NCI-H774 (cell line): ENCODE results near the gene DNAH5.

Experiments
- DNase-seq: peaks from one replicate; lab custom pipeline; 2025; lab: John Stamatoyannopoulos, UW

DNAH5 gene

GRCh38 chr5:13943676-13944075, 812 bp downstream of the DNAH5 start:
- DNase-seq, result no peak

GRCh38 chr5:13941468-13941867, 3.0 kb downstream of the DNAH5 start:
- DNase-seq, result no peak

DNA sequence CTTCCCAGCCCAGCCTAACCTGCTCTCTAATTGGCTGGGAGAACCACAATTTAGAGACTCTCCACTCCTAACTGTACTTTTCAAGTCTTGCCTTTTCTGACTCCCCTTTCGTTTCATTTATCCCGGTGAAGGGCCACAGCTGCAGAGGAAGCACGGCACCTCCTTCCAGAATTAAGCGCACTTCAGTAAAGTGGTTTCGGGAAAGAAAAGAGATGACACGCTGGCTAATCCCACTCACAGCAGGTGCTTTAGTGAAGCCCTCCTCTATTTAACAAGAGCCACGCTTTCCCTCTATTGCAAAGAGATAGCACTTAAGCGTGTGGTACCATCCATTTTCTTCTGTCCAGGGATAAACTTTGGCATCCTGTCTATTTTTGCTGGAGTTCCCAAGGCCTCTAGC, 4.8 kb downstream of the DNAH5 start:
- DNase-seq, result no peak

DNA sequence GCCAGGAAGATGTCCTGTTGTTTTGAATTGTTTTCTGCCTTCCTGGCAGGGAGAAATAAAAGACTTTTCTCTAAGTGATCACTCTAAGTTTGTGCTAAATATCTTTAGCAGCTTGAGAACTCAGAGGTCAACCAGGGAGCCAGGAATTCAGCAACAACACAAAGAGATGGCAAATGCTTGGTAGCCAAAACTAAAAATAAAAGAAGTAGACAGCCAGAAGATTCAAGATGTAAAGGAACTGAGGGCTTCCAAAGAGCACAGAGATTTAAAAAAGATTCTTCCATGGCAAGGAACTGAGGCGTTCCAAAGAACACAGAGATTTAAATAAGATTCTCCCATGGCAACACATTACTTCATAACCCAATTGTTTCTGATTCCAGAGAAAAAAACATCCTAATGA, 9.6 kb downstream of the DNAH5 start:
- DNase-seq, result no peak

DNA sequence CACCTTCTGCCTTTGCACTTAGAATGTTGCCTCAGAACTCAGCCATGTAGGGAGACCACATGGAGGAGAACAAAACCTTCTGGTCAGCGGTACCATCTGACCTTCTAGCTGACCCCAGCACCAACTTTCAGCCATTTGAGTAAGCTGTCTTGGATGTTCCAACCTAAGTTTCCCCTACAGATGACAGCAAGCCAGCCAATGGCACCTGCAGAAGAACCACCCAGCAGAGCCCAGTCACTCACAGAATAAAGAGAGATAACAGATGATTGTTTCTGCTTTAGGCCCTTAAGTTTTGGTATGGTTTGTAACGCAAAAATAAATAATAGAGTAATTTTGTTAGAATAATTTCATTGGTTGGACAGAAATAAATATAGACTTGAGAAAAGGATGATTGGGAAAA, 10.4 kb downstream of the DNAH5 start:
- no peak for DNase-seq

- no peak for DNase-seq
Observed at GRCh38 chr5:13932561-13932960, 11.9 kb downstream of the DNAH5 start.

DNA sequence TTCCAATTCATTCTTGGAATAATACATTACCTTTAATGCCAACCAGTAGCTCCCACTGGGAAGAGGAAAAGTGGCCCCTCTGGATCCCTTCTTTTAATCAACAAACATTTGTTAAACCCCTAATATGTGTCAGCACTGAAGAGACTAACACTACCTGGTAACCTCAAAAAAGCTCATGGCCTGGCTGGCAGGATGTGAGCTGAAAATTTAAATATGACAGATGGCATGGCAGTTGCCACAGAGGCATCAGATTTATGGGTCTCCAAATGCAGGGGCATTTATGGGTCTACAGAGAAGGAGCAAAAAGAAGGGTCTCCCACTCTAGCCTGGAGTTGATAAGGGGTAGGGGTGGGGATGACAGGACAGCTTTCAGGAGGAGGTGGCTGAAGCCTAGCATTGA, 12.5 kb downstream of the DNAH5 start:
- DNase-seq, result no peak

- DNase-seq, result peak; percentile 58
Observed at GRCh38 chr5:13930541-13931171, 13.8 kb downstream of the DNAH5 start.

DNA sequence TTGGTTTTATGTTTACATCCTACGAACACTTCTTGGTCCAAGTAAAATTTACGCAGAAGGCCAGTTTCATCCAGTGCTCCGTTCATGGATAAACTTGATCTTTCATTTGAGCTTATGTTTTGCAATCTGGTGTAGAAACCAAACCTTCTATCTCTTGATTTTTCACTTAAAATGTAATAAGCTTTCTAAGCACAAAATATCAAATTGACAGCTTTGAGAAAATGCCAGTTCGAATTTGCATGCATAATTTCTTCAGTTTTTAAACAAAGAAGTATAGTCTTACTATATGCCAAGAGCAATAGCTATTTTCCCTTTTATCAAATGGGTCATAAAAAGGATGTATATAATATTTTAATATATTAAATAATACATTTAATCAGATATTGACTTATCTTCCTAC, 17.8 kb downstream of the DNAH5 start:
- DNase-seq, result no peak

GRCh38 chr5:13921578-13921977, 22.9 kb downstream of the DNAH5 start:
- DNase-seq, result no peak

DNA sequence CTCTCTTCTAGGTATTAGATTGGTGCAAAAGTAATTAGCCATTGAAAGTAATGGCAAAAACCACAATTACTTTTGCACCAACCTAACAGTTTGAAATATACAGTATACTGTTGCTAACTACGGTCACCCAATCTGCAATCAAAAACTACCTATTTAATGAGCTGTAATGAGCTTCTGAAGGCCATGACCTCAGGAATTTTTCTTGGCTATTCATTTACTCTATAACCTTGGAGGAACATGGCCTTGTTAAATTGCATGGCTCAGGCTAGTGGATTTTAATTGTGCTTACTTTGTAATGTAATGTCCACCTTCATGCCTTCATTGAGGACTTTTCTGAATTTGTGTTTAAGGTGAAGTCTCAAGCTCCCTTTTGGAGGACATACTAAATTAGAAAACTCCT, 24.7 kb downstream of the DNAH5 start:
- no peak for DNase-seq

GRCh38 chr5:13919087-13919486, 25.4 kb downstream of the DNAH5 start:
- no peak for DNase-seq

DNA sequence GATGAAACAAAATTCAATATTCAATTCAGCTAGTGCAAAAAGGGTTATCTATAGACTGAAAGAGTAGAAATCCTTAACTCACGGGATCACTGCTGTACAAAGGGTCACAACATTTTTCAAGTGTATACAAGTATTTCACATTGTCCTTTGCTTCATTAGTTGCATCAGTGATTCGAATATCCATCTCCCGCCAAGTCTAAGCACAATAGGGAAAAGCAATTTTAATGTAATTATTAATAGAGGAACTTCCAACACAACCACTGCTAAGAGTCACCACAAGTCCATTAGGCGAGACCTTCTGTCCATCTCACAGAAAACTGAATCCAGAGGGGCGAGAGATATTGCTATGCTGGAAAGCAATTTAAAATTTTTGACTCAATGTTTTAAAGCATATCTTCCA, 27.4 kb downstream of the DNAH5 start:
- DNase-seq, result no peak

- no peak for DNase-seq
Observed at GRCh38 chr5:13913962-13914361, 30.5 kb downstream of the DNAH5 start.

DNA sequence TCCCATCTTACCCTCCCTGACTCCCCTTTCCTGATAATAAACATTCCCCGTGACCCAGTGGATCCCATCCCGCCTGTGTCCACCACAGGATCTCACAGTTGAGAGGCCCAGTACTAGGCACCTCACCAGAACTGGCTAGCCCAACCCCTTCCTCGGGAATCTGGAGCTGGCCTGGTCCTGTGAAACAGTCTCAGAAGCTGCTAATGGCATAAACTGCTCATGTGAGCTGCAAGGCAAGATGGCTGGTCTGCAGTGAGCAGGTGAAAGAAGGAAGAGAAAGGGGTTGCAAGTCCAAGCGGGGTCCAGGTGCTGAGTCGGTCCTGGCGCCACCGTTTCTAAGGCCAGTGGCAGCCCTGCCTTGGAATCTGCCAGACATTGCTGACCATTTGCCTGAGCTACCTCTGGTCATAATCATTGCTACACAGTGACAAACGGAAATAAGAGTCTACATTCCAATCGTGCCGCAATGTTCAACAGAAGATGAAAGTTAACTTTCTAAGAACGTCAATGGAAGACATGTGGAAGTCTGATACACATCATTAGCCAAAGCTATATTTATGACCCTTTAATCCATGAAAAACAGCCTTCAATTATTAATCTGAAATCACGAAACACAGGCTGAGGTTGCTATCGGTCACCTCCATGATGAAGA, 33.7 kb downstream of the DNAH5 start:
- DNase-seq, result no peak

DNA sequence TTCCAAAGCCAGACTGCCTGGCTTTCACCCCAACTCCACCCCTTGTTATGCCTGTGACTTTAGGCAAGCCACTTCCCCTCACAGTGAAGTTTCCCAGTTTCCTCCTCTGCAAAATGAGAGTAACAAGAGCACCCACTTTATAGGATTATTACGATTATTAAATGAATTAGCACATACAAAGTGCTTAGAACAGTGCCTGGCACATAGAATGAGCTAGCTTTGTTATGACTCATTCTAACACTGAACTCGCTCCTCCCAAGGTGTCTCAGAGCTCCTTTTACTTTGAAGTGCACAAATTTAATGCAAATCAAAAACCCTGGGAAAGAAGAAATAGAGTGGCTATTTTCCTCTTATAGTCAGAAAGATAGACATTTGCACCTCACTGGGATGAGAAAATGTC, 34.3 kb downstream of the DNAH5 start:
- DNase-seq, result no peak

DNA sequence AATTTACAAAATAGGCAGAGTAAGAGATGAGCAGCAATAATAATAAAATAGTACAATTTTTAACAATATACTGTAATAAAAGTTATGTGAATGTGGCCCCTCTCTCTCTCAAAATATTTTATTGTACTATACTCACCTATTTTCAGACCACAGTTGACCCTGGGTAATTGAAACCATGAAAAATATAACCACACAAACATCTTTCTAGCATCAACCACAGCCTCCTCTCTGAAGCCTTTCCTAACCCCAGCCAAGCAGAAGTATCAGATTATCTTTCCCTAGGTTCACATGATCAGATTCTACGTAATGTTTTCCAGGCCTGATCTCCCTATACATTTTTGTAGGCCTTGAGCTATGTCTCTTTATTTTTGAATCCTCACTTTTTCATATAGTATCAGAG, 35.2 kb downstream of the DNAH5 start:
- DNase-seq, result no peak

DNA sequence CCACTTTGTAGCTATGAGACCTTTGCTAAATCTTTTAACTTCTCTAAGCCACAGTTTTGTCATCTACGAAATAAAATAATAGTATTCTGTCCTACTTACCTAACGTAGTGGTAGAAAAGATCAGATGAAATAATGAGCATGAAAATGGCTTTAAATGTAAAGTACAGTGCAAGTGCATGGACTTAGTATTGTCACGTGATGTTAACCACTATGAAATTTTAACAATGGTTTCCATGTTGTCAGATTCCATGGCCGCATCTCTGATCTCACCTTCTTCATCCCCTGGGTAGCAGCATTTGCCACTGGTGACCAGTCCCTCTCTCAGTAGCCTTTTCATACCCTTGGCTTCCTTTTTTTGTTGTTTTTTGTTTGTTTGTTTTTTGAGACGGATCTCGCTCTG, 45.9 kb downstream of the DNAH5 start:
- DNase-seq, result no peak

DNA sequence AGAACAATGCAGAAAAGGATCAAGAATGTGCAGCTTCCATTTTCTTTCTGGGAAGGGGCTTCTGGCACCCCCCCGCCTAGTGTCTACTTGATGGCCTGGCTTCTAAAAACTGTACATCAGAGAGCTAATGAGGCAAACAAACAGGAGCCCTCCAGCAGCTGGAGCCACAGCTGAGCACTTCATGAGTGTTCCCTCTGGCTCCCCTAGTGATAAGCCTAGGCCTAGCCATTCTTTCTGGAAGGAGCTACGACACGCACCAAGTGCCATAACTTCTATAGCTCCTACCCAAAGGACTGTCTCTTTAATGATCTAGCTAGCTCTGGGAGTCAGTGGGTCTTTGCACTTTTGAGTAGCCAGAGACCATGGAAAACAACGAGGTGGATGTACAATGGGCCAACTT, 66.1 kb downstream of the DNAH5 start:
- DNase-seq, result no peak

- DNase-seq, result no peak
Observed at GRCh38 chr5:13866792-13867191, 77.7 kb downstream of the DNAH5 start.

DNA sequence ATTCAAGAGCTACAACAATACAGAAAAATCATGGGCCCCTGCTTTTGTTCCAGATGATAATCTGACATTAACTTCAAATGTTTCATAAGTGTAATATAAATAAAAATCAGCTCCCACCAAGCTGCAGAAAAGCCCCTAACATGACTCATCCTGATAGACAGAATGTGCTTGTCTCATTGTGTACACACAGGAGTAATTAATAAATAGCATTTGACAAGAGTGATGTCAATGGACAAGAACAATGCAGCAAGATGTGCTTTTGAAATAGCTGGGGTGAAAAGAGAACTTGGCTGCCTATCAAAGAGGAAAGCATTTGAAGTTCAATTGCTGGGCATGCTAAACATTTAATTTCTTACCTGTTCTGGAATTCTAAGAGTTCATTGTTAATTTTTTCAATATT, 79.2 kb downstream of the DNAH5 start:
- peak; percentile 29 for DNase-seq

DNA sequence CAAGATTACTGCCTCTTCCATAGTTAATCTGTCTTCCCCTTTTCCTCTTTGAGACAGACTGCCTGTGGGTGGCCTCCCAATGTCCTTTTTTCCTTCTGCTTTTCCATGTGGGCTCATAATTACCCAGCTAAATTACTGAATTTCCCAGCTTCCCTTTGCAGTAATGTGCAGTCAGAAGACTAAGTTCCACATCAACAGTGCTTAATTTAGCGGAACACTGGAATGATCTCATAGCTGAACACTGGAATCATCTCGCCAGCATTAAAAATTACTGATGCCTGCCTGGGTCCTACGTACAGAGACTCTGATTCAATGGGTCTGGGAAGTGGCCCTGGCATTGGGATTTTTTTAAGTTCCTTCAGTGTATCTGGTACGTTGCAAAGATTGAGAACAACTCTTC, 84.3 kb downstream of the DNAH5 start:
- no peak for DNase-seq

DNA sequence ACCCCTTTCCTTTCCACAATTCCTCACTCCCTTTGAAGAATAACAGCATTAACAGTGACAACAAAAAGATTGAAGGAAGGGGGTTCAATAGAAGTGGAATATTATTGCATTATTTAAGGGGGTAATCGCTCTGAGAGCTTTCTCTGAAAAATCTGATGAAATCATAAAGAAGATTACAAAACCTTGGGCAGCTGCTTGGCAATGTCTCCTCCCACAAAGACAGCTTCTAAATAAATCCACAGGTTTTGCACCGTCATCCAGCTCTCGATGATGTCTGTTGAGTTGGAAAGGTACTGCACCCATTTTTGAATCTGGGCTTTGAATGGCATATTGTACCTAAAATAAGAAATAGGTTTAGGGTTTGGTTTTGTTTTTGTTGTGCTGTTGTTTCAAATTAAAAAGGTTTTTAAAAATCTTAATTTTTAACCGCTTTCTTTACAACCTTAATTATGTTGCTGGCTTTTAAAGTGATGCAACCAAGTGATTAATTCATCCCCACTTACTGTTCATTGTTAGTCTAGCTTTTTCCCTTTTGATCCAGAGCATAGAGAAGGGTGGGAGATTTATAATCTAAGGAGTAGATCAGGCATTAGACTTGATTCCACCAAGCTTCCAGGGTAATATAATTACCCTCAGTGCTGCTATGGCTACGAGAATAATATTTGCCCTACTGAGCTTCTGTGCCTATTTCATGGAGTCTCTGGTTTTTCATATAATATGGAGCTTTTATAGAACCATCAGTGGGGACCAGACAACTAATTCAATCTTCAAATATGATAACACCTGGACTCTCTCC, 85.0 kb downstream of the DNAH5 start:
- DNase-seq, result no peak
